ENCODE data around the gene GBF1.

GRCh38 chr10:102227050-102227449, 18.3 kb upstream of the GBF1 start:
- no peak for TF ChIP-seq POLR2A (IDR thresholded peaks at IDR 0.05)
- no peak for TF ChIP-seq CTCF (IDR thresholded peaks at IDR 0.05)

Measured in right lobe of liver (tissue), 4 donors.